HG03460 (cell line): Measurements from ENCODE around the gene GRIA4.
A peak's percentile ranks its signal among the peaks of the same experiment; 100 is the strongest.
"Not testable (repeated sequence)": the region's sequence is repeated elsewhere in the genome, so short reads cannot be mapped to it uniquely, and the experiment has no call there.

Experiments
- ATAC-seq: cut with Tn5 transposase; IDR thresholded peaks from one replicate; pipeline ENCODE4 v1.9.1; 2021; ENCODE audit not compliant: unreplicated experiment

The GRIA4 gene

GRCh38 chr11:105718641-105719040, 108.8 kb downstream of the GRIA4 start:
- ATAC-seq = no peak

GRCh38 chr11:105719073-105719822, 109.4 kb downstream of the GRIA4 start:
- peak; percentile 92 for ATAC-seq

GRCh38 chr11:105720096-105720495, 110.2 kb downstream of the GRIA4 start:
- no peak for ATAC-seq

GRCh38 chr11:105723269-105723668, 113.4 kb downstream of the GRIA4 start:
- no peak for ATAC-seq

- ATAC-seq = no peak
Measured at GRCh38 chr11:105732611-105733010, 122.7 kb downstream of the GRIA4 start.

GRCh38 chr11:105734426-105734825, 124.6 kb downstream of the GRIA4 start:
- no peak for ATAC-seq

- ATAC-seq = no peak
Measured at GRCh38 chr11:105738251-105738650, 128.4 kb downstream of the GRIA4 start.

GRCh38 chr11:105738986-105739795, 129.3 kb downstream of the GRIA4 start:
- no peak for ATAC-seq

- peak; percentile 98 for ATAC-seq
Measured at GRCh38 chr11:105740164-105740903, 130.5 kb downstream of the GRIA4 start.

- no peak for ATAC-seq
Measured at GRCh38 chr11:105741488-105742020, 131.7 kb downstream of the GRIA4 start.

- ATAC-seq = no peak
Measured at GRCh38 chr11:105754260-105754659, 144.4 kb downstream of the GRIA4 start.

GRCh38 chr11:105754716-105755115, 144.8 kb downstream of the GRIA4 start:
- no peak for ATAC-seq

GRCh38 chr11:105757107-105757506, 147.2 kb downstream of the GRIA4 start:
- ATAC-seq = no peak

- ATAC-seq = no peak
Measured at GRCh38 chr11:105763594-105763993, 153.7 kb downstream of the GRIA4 start.

- no peak for ATAC-seq
Measured at GRCh38 chr11:105767931-105768330, 158.1 kb downstream of the GRIA4 start.

- ATAC-seq = no peak
Measured at GRCh38 chr11:105769627-105770026, 159.8 kb downstream of the GRIA4 start.

- not testable (repeated sequence) for ATAC-seq
Measured at GRCh38 chr11:105773452-105773851, 163.6 kb downstream of the GRIA4 start.

GRCh38 chr11:105774899-105775298, 165.0 kb downstream of the GRIA4 start:
- no peak for ATAC-seq

- no peak for ATAC-seq
Measured at GRCh38 chr11:105780781-105781525, 171.1 kb downstream of the GRIA4 start.

GRCh38 chr11:105781807-105782206, 171.9 kb downstream of the GRIA4 start:
- ATAC-seq = no peak

- ATAC-seq = no peak
Measured at GRCh38 chr11:105783216-105783615, 173.3 kb downstream of the GRIA4 start.
